ENCODE results near the gene TMEM63A.

DNA sequence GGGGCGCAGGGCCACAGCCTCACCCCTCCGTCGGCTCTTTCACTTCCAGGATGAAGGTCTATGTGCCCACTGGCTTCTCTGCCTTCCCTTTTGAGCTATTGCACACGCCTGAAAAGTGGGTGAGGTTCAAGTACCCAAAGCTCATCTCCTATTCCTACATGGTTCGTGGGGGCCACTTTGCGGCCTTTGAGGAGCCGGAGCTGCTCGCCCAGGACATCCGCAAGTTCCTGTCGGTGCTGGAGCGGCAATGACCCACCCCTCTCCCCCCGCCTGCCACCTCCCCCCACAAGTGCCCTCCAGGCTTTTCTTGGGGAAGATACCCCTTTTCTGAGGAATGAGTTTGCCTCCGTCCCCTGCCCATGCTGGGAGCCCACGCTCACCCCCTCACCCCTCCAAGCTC, 37.1 kb downstream of the TMEM63A start:
- TF ChIP-seq, protein P1, sequence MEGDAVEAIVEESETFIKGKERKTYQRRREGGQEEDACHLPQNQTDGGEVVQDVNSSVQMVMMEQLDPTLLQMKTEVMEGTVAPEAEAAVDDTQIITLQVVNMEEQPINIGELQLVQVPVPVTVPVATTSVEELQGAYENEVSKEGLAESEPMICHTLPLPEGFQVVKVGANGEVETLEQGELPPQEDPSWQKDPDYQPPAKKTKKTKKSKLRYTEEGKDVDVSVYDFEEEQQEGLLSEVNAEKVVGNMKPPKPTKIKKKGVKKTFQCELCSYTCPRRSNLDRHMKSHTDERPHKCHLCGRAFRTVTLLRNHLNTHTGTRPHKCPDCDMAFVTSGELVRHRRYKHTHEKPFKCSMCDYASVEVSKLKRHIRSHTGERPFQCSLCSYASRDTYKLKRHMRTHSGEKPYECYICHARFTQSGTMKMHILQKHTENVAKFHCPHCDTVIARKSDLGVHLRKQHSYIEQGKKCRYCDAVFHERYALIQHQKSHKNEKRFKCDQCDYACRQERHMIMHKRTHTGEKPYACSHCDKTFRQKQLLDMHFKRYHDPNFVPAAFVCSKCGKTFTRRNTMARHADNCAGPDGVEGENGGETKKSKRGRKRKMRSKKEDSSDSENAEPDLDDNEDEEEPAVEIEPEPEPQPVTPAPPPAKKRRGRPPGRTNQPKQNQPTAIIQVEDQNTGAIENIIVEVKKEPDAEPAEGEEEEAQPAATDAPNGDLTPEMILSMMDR (IDR thresholded peaks at IDR 0.05) = no peak
- TF ChIP-seq POLR2A (IDR thresholded peaks at IDR 0.05) = no peak
